Measurements from ENCODE around the gene KIF18A.
"Not testable (repeated sequence)": the region's sequence is repeated elsewhere in the genome, so short reads cannot be mapped to it uniquely, and the experiment has no call there.

The KIF18A gene

DNA sequence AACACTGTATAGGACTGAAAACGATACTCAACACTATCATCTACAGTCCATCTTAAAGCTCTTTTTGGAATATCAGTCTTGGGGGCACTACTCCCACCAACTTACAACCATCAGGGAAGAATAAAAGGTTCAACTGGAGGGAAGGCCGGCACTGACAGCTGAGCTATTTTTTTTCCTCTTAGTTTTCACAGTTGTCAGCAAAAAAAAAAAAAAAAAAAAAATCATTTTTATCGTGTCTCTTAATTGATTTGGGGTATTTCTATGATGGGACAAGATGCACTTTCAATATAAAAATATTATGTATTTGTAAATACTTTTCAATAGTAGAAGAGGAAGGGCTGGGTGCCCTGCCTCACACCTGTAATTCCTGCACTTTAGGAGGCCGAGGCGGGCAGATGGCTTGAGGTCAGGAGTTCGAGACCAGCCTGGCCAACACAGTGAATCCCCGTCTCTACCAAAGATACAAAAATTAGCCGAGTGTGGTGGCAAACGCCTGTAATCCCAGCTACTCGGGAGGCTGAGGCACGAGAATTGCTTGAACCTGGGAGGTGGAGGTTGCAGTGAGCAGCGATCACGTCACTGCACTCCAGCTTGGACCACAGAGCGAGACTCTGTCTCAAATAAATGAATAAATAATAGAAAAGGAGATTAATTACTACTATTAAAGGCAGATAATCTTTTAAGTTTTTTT is 1.5 kb downstream of the KIF18A start:
- no peak for DNase-seq

GRCh38 chr11:28105869-28106268 is 2.1 kb downstream of the KIF18A start:
- no peak for DNase-seq

DNA sequence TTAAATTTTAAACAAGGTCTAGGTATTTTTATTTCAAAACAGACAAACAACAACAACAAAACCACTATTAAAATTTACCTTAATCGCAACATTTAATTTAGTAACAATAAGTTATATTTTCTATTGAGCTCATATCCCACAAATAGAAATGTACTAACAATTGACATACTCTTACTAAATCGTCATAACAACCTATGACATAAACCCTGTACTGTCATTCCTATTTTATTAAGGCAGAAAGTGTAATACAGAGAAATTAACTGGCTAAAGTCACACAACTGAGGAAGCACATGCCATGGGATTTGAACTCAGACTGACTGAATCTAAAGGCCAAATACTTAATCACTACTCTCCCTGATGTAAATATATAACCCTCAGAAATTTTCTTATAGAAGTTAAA is 3.0 kb downstream of the KIF18A start:
- no peak for DNase-seq

- no peak for DNase-seq
These were observed 3.5 kb downstream of the KIF18A start for GRCh38 chr11:28104425-28104824.

DNA sequence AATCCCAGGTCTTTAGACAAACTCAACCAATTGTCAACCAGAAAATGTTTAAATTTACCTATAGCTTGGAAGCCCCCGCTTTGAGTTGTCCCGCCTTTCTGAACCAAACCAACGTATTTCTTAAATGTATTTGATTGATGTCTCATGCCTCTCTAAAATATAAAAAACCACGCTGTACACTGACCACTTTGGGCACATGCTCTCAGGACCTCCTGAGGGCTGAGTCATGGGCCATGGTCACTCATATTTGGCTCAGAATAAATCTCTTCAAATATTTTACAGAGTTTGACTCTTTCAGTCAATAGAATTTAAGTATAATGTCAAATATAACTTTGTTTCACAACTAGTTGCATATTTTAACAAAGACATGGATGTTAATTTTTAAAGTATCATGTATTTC is 5.7 kb downstream of the KIF18A start:
- not testable (repeated sequence) for DNase-seq

GRCh38 chr11:28100665-28101064 is 7.3 kb downstream of the KIF18A start:
- no peak for DNase-seq

DNA sequence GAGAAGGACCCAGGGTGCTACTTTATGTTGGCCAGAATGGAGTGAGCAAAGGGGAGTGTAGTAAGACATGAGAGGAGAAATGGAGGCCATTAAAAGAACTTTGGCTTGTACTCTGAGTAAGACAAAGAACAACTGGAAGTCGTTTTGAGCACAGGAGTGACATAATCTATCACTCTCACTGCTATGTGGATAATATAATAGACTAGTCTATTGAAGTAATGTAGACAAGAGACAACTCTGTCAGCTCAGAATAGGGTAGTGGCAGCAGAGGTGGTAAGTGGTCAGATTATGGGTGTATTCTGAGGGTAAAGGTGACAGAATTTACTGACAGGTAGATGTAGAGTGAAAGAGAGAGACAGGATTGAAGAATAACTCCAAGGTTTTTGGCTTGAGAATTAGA is 8.2 kb downstream of the KIF18A start:
- DNase-seq = no peak

DNA sequence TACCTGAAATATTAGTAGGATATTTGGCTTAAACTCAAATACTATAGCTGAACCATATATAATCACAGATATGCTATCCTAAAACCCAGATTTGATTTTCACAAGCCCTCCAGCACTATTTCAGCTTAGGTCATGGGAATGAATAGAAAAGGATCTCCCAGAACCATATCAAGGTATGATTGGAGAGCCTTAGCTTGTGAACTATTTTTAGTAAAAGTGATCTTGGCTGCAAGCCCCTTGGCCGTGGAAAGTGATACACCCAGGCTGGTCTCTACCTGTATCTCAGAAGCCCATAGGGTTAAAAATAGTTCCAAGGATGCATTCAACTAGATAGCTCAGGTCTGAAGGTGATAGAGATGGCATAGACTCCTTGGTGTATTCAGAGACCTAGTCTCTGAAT is 9.7 kb downstream of the KIF18A start:
- DNase-seq = no peak

DNA sequence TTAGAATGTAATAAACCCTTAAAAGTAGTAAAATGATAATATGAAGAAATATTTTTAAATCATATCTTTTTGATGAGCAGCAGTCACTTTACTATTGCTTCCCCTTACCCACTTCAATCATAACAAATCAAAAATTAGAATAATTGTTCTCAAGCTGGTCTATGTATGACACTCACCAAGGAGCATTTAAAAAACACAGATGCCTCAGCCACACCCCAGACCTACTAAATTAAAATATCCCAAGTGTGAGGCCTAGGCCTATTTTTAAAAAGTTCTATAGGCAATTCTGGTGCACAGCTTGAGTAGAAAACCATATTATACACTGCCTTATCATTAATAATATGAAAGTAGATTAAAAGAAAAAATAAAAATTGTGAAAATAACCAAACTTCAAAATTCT is 15.2 kb downstream of the KIF18A start:
- no peak for DNase-seq

- DNase-seq = no peak
These were observed 17.8 kb downstream of the KIF18A start for GRCh38 chr11:28090052-28090749.

GRCh38 chr11:28089378-28089777 is 18.6 kb downstream of the KIF18A start:
- no peak for DNase-seq

- not testable (repeated sequence) for DNase-seq
These were observed 20.3 kb downstream of the KIF18A start for GRCh38 chr11:28087693-28088092.

GRCh38 chr11:28087192-28087591 is 20.8 kb downstream of the KIF18A start:
- not testable (repeated sequence) for DNase-seq

DNA sequence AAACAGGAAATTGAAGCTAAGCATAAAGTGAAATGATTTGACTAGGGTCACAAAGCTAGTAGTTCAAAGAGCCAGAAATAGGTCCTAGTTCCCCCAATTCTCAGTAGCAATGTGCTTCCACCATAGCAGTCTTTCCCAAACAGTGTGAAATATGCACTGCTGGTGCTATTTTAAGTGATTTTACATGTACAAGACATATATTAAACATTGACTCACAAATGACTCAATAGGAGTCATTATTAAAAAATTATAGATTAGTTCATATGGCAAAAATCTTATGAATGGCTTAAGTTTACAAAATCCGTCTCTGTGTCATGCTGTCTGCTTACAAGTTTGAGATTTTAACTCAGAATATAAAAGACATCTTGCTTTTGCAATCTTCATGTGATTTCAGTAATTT is 21.4 kb downstream of the KIF18A start:
- no peak for DNase-seq

DNA sequence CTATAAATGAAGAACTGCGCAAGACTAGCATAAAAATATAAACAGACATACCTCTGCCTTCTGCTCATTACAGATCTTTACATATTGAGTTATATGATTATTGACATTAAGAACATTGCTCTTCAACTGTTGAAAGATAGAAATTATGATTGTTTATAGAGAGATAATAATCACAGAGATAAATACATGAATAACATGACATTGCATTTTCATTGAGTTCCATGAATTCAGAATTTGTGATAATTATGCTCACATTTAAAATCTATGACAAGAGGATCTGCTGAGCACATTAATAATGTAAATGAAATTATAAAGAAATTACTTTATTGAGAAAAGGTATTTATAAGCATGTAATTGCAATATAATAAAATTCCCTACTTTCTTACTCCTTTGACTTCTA is 24.8 kb downstream of the KIF18A start:
- DNase-seq = no peak

GRCh38 chr11:28077521-28077920 is 30.4 kb downstream of the KIF18A start:
- no peak for DNase-seq

GRCh38 chr11:28072321-28072720 is 35.6 kb downstream of the KIF18A start:
- no peak for DNase-seq

GRCh38 chr11:28071305-28071704 is 36.7 kb downstream of the KIF18A start:
- DNase-seq = no peak

- DNase-seq = no peak
These were observed 49.6 kb downstream of the KIF18A start for GRCh38 chr11:28058333-28058732.

DNA sequence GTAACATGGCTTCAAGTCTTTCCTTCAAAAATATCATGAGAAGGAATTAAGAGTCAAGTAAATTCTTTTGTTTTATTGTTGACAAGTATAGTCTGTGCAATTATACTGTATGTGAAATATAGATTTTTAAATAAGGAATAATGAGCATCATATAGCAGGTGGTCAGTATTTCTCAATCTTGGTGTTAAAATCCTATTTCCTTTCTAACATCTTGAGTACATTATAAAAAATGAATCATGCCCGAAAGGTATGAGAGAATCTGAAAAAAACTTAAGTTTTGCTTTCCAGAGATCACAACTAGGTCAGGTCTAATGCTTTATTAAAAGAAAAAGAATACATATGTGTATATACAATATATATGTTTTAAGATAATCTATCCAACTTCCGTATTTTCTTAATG is 53.1 kb downstream of the KIF18A start:
- DNase-seq = no peak

- DNase-seq = no peak
These were observed 58.4 kb downstream of the KIF18A start for GRCh38 chr11:28049338-28050216.

- no peak for DNase-seq
These were observed 59.1 kb downstream of the KIF18A start for GRCh38 chr11:28048812-28049211.

DNA sequence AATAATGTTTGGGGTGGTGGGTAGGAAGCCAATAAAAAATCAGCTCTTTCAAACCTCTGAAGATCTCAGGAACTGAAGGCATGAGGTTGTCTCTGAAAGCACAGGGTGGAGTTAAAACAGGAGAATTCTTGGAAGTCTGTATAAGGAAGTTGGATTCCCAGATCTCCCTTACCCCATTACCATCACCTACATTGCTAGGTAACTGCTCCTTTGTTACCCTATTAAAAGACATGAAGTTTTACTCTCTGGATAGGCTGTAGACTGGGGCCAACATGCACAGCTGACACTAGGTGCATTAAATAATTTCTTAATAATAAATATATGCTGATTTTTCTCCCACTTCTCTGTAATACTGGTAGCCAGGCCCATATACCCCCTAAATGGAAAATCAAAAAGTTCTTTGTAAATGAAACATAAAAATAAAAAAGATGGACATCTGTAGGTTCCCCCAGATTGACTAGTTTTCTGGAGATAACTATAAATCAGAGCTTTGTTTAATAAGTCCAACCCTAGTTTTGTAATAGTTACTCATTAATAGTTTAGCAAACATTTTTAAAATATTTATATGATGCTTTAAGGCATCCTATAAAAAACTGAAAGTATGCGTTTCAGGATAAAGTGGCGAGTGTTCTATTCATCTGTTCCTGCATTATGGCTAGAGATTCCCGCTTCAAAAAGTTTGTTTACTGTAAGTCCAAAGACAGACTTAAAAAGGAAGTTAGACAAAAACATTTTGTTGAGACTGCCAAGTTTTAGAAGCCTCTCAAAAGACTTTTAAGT is 63.8 kb downstream of the KIF18A start:
- DNase-seq = no peak

Measured in NCI-H187 (cell line).